ENCODE measurements around the gene DPEP2NB. TPM values are rescaled to one million over a fixed set of nuclear protein-coding genes. Genes with fewer than 3 reads are reported as not detected.
"Not testable (repeated sequence)": the region's sequence is repeated elsewhere in the genome, so short reads cannot be mapped to it uniquely, and the experiment has no call there.

DPEP2NB gene
- total RNA-seq, 2 donors from 2014 or later = not detected

GRCh38 chr16:68031951-68032350 is 16.2 kb upstream of the DPEP2NB start:
- no peaks in the 10 kb centered on the region for H3K27me3 Mint-ChIP-seq

DNA sequence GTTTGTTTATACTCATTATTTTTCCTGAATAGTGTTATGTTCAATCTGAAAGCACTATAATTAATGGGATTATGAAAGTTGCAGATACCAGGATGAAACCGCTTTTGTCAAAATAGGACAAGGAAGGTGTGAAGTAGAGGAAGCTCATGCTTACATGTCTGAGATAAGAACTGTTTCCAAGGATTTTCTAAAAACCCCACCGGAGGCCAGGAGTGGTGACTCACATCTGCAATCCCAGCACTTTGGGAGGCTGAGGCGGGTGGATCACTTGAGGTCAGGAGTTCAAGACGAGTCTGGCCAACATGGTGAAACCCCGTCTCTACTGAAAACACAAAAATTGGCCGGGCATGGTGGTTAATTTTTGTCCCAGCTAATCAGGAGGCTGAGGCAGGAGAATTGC is 14.4 kb upstream of the DPEP2NB start:
- peaks cover 66% of the 10 kb centered on the region for H3K36me3 Mint-ChIP-seq (ENCODE audit: low read depth)
- not testable (repeated sequence) for H3K27ac Mint-ChIP-seq

More at GRCh38 chr16:68031951-68032350, 16.2 kb upstream of the DPEP2NB start:
- H3K4me1 Mint-ChIP-seq = peaks cover 5% of the 10 kb centered on the region
- peak overlapping the region; percentile 55 for H3K27ac Mint-ChIP-seq
- H3K9me3 Mint-ChIP-seq = no peaks in the 10 kb centered on the region
- ATAC-seq (replicated peaks) = peak; percentile 49
- H3K36me3 Mint-ChIP-seq (ENCODE audit: low read depth) = peaks cover 58% of the 10 kb centered on the region
- H3K4me3 Mint-ChIP-seq = no peak overlapping the region

DNA sequence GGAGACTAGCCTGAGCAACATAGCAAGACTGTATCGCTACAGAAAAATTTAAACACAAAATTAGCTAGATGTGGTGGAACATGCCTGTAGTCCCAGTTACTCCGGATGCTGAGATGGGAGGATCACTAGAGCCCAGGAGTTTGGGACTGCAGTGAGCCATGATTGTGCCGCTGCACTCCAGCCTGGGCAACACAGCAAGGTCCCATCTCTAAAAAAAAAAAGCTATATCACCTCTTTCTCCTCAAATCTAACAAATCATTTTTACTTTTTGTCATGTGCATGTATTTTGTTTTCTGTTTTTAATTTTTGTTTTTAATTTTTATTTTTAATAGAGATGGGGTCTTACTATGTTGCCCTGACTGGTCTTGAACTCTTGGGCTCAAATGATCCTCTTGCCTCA is 13.3 kb upstream of the DPEP2NB start:
- no peaks in the 10 kb centered on the region for H3K9me3 Mint-ChIP-seq
- ATAC-seq (replicated peaks) = no peak
- H3K4me1 Mint-ChIP-seq = peaks cover 5% of the 10 kb centered on the region
- no peaks in the 10 kb centered on the region for H3K27me3 Mint-ChIP-seq
- H3K4me3 Mint-ChIP-seq = no peak overlapping the region
- peaks cover 64% of the 10 kb centered on the region for H3K36me3 Mint-ChIP-seq (ENCODE audit: low read depth)
- no peak overlapping the region for H3K27ac Mint-ChIP-seq

More for the DNA sequence above, 14.4 kb upstream of the DPEP2NB start:
- not testable (repeated sequence) for ATAC-seq (replicated peaks); H3K9me3 Mint-ChIP-seq; H3K4me3 Mint-ChIP-seq; H3K4me1 Mint-ChIP-seq; H3K27me3 Mint-ChIP-seq

- Mint-ChIP-seq H3K27ac (peak within 1 kb of the TSS; percentile 97), H3K4me3 (peak within 1 kb of the TSS; percentile 89), H3K4me1 (no peaks in the 10 kb centered on the region), H3K9me3 (no peaks in the 10 kb centered on the region), H3K27me3 (no peaks in the 10 kb centered on the region), H3K36me3 (ENCODE audit: low read depth) (peaks cover 61% of the 10 kb centered on the region)
- ATAC-seq (replicated peaks) = peak; percentile 97
These were observed 7.2 kb upstream of the DPEP2NB start, which contains the start of the genes DDX28 and DUS2 for GRCh38 chr16:68022728-68023537. TSS of gene DDX28 (minus strand) at chr16:68023232. CDS start at chr16:68023202, 30 bp downstream. TSS of gene DUS2 (plus strand) at chr16:68023284. CDS start at chr16:68038024, 14,740 bp downstream.

DNA sequence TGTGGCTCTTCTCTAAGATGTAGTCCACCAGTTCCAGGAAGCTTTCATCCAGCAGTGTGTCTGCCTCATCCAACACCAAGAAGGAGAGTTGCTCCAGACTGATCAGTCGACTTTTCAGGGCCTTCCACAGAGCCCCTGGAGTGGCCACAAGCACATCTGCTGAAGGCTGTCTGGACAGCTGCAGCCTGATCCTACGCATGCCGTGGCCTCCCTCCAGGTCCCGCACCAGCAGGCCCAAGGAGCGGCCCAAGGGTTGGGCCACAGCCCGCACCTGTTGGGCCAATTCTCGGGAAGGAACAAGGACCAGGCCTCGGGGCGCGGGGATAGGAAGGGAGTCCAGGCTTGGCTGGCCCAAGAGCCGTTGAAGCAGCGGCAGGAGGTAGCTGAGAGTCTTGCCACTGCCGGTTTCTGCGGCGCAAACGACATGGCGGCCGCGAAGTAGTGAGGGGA is 6.6 kb upstream of the DPEP2NB start:
- H3K27ac Mint-ChIP-seq = peak overlapping the region; percentile 97
- no peak for ATAC-seq (replicated peaks)
- H3K36me3 Mint-ChIP-seq (ENCODE audit: low read depth) = peaks cover 54% of the 10 kb centered on the region
- H3K27me3 Mint-ChIP-seq = no peaks in the 10 kb centered on the region
- H3K4me3 Mint-ChIP-seq = peak overlapping the region; percentile 89
- no peaks in the 10 kb centered on the region for H3K4me1 Mint-ChIP-seq
- no peaks in the 10 kb centered on the region for H3K9me3 Mint-ChIP-seq

DNA sequence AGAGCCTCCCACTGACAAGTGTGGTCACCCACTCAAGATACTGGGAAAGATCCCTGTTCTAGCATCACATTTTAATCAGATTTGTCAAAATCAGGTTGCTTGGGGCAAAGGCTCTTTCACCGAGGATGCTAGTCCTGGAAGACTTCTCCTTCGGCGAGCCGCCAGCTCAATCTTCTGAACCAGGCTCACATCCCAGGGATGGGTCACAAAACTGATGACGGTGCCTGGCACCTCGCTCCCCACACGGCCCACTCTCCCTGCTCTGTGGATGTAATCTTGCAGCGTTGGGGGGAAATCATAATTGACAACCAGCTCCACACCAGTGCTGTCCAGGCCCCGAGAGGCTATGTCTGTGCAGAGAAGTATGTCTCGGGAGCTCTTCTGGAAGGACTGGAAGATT is 5.8 kb upstream of the DPEP2NB start:
- Mint-ChIP-seq H3K9me3 (no peaks in the 10 kb centered on the region), H3K36me3 (ENCODE audit: low read depth) (peaks cover 46% of the 10 kb centered on the region), H3K27ac (no peak overlapping the region), H3K4me1 (no peaks in the 10 kb centered on the region), H3K4me3 (peak overlapping the region; percentile 89), H3K27me3 (no peaks in the 10 kb centered on the region)
- no peak for ATAC-seq (replicated peaks)

GRCh38 chr16:68019167-68019680 is 3.5 kb upstream of the DPEP2NB start:
- no peak overlapping the region for H3K27ac Mint-ChIP-seq
- no peak for ATAC-seq (replicated peaks)
- no peaks in the 10 kb centered on the region for H3K9me3 Mint-ChIP-seq
- H3K27me3 Mint-ChIP-seq = no peaks in the 10 kb centered on the region
- peaks cover 30% of the 10 kb centered on the region for H3K36me3 Mint-ChIP-seq (ENCODE audit: low read depth)
- no peak overlapping the region for H3K4me3 Mint-ChIP-seq
- no peaks in the 10 kb centered on the region for H3K4me1 Mint-ChIP-seq

GRCh38 chr16:68013440-68013839 is 2.3 kb downstream of the DPEP2NB start:
- ATAC-seq (replicated peaks) = no peak
- H3K27me3 Mint-ChIP-seq = no peaks in the 10 kb centered on the region
- no peak overlapping the region for H3K4me3 Mint-ChIP-seq
- no peaks in the 10 kb centered on the region for H3K4me1 Mint-ChIP-seq
- H3K36me3 Mint-ChIP-seq (ENCODE audit: low read depth) = no peaks in the 10 kb centered on the region
- H3K9me3 Mint-ChIP-seq = no peaks in the 10 kb centered on the region
- no peak overlapping the region for H3K27ac Mint-ChIP-seq

GRCh38 chr16:68009872-68010271 is 5.8 kb downstream of the DPEP2NB start:
- not testable (repeated sequence) for ATAC-seq (replicated peaks); H3K4me3 Mint-ChIP-seq; H3K9me3 Mint-ChIP-seq; H3K4me1 Mint-ChIP-seq; H3K36me3 Mint-ChIP-seq (ENCODE audit: low read depth); H3K27ac Mint-ChIP-seq; H3K27me3 Mint-ChIP-seq

GRCh38 chr16:68009157-68009735 is 6.5 kb downstream of the DPEP2NB start:
- H3K36me3 Mint-ChIP-seq (ENCODE audit: low read depth) = no peaks in the 10 kb centered on the region
- H3K27ac Mint-ChIP-seq = no peak overlapping the region
- H3K4me3 Mint-ChIP-seq = no peak overlapping the region

GRCh38 chr16:68005786-68006286 is 9.9 kb downstream of the DPEP2NB start:
- no peaks in the 10 kb centered on the region for H3K27me3 Mint-ChIP-seq
- no peaks in the 10 kb centered on the region for H3K9me3 Mint-ChIP-seq
- peak; percentile 90 for ATAC-seq (replicated peaks)
- peak overlapping the region; percentile 66 for H3K4me3 Mint-ChIP-seq
- H3K36me3 Mint-ChIP-seq (ENCODE audit: low read depth) = no peaks in the 10 kb centered on the region
- H3K4me1 Mint-ChIP-seq = peaks cover 8% of the 10 kb centered on the region
- H3K27ac Mint-ChIP-seq = peak overlapping the region; percentile 95

More at GRCh38 chr16:68009157-68009735, 6.5 kb downstream of the DPEP2NB start:
- peaks cover 8% of the 10 kb centered on the region for H3K4me1 Mint-ChIP-seq
- no peaks in the 10 kb centered on the region for H3K27me3 Mint-ChIP-seq
- ATAC-seq (replicated peaks) = no peak
- no peaks in the 10 kb centered on the region for H3K9me3 Mint-ChIP-seq

DNA sequence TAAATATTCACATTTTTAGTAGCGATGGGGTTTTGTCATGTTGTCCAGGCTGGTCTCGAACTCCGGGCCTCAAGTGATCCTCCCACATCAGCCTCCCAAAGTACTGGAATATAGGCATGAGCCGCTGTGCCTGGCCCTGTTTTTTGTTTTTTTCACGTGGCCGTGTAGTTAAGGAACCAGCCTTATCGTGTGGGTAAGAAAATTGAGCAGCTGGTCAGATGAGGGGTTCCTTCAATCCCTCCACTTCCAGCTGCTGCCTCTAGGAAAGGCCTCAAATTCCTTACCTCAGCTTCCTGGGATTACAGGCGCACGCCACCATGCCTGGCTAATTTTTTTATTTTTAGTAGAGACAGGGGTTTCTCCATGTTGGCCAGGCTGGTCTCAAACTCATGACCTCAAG is 10.5 kb downstream of the DPEP2NB start:
- no peaks in the 10 kb centered on the region for H3K27me3 Mint-ChIP-seq
- ATAC-seq (replicated peaks) = no peak
- no peaks in the 10 kb centered on the region for H3K36me3 Mint-ChIP-seq (ENCODE audit: low read depth)
- peak overlapping the region; percentile 95 for H3K27ac Mint-ChIP-seq
- no peaks in the 10 kb centered on the region for H3K9me3 Mint-ChIP-seq
- H3K4me1 Mint-ChIP-seq = peaks cover 13% of the 10 kb centered on the region
- H3K4me3 Mint-ChIP-seq = peak overlapping the region; percentile 66

GRCh38 chr16:68003031-68003430 is 12.7 kb downstream of the DPEP2NB start:
- ATAC-seq (replicated peaks) = no peak

GRCh38 chr16:68000450-68000849 is 15.3 kb downstream of the DPEP2NB start:
- Mint-ChIP-seq H3K4me3 (peak overlapping the region; percentile 77), H3K9me3 (no peaks in the 10 kb centered on the region), H3K4me1 (peaks cover 21% of the 10 kb centered on the region), H3K27me3 (no peaks in the 10 kb centered on the region), H3K36me3 (ENCODE audit: low read depth) (no peaks in the 10 kb centered on the region), H3K27ac (peak overlapping the region; percentile 83)
- no peak for ATAC-seq (replicated peaks)

More at GRCh38 chr16:68003031-68003430, 12.7 kb downstream of the DPEP2NB start:
- Mint-ChIP-seq H3K4me1 (peaks cover 27% of the 10 kb centered on the region), H3K36me3 (ENCODE audit: low read depth) (no peaks in the 10 kb centered on the region), H3K27me3 (no peaks in the 10 kb centered on the region), H3K27ac (no peak overlapping the region), H3K9me3 (no peaks in the 10 kb centered on the region), H3K4me3 (no peak overlapping the region)

Data from activated T-helper 17 cell treated with anti-CD3 and anti-CD28 coated beads, Interleukin-2, amount 50 U/mL, for 72 hours (primary cell).